HG02678 (cell line): ENCODE data around the gene ERC2.

Experiments
- ATAC-seq: cut with Tn5 transposase; IDR thresholded peaks from one replicate; pipeline ENCODE4 v1.9.1; 2021; ENCODE audit warnings: mild to moderate bottlenecking, moderate library complexity; ENCODE audit not compliant: unreplicated experiment

ERC2 gene

DNA sequence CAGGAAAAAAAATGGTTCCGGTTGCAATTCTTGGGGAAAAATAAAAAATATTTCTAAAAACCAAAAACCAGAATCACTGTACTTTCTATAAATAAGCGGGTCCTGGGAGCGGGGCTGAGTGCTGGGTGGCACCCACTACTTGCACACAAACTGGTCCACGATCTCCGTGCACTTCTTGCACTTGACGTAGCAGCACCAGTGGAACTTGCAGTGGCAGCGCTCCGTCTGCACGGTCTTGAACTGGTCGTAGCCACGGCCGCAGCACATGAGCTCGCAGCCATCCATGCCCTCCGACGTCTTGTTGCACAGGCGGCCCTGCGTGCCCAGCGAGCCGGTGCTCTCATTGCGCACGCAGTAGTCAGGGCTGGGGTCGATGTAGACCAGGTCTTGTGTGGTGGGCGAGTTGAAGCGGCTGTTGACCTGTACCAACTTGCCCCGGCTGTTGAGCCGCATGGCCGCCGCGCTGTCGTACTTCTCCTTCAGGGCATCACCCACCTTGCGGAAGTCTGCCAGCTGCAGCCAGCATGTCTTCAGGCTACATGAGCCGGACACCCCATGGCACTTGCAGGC lies 998.2 kb downstream of the ERC2 start:
- ATAC-seq = no peak

DNA sequence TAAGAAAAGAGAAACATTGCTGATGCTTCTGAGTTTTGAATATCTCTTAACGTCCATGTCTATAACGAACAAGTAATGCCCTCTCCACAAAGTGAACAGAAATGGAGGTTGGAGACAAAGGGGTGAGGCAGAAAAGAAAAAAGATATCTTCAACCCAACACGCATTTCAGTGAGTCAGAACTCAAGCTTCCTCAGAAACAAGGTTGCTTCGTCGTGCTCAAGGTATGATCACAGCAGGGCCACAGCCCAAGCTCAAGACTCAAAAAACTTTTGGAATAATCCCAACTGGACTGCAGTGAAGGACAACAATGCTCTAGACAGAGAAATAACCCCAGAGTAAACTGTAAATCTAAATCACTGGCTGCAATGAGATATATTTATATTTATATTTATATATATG lies 1000.0 kb downstream of the ERC2 start:
- no peak for ATAC-seq

DNA sequence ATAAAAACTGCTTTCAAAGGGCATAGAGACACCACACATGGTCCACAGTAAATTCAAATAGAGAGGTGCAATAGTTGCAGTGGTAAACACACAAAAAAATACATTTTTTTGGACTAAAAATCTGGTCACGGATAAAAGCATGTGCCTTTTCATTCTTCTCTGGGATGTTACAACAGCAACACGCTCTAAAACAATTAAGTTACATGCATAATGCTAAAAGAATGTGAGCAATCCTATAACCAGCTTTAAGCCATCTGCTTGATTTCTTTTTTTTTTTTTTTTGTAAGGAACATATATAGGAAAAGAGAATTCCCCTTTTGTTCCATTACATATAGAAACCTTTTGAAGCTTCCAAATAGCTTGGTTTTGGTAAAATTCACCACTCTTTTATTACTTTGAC lies 1001.2 kb downstream of the ERC2 start:
- no peak for ATAC-seq

DNA sequence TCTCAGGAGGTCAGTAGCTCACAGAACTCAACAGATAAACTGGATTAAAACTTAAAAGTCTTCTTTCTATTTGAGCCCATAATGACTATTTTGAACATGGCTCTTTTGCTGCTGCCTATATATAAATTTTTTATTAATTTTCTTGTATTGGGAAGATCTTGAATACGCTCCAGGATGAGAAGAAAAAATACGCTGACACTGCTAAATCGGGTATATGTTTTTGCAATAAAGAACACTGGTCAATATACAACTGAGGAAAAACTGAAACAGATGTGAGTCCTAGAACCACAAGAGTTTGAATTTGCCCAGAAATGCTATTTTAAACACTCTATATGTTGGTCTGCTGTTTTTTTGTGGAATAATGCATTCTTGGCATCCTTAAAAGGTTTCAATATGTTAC lies 1001.7 kb downstream of the ERC2 start:
- no peak for ATAC-seq

DNA sequence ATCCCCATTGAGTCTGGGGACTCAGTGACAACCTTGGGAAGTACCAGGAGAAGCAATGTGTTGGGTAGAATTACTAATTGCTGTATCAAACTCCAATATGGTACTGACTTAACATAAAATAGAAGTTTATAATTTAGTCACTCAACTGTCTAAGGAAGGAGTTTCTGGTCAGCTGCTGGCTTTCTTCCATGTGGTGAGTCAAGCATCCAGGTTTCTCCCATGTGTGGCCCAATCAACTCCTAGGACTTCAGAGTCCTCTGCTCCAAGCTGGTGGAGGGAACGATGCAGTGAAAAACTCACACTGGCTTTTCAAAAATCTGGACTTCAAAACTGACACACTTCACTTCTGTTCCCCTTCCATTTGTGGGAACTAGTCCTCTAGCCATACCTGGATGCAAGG lies 1006.4 kb downstream of the ERC2 start:
- ATAC-seq = no peak

DNA sequence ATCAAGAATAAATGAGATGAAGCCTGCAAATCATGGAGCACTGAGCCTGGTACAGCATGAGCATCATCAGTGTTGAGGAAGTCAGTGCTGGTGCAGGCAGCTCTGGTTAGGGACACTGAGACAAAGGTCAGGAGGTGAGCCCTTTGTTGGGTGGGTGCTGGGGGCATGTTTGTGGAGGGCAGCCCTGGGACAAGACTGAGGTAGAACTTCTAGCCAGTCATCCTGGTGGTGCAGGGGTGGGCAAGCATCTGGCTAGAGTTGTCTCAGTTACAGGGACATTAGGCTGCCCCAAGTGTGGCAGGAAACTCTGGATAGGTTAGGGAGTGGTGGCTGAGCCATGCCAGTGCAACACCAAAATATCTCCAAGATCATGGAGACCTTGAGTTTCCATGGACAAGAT lies 1008.4 kb downstream of the ERC2 start:
- no peak for ATAC-seq
